Activated naive CD4-positive, alpha-beta T cell treated with anti-CD3 and anti-CD28 coated beads, Interleukin-2, amount 50 U/mL, for 16 hours (primary cell): Measurements from ENCODE around the gene SARM1.

Source experiments
- DNase-seq: peaks from one replicate; pipeline ENCODE4 v3.0.0-alpha.2; 2020

The SARM1 gene

DNA sequence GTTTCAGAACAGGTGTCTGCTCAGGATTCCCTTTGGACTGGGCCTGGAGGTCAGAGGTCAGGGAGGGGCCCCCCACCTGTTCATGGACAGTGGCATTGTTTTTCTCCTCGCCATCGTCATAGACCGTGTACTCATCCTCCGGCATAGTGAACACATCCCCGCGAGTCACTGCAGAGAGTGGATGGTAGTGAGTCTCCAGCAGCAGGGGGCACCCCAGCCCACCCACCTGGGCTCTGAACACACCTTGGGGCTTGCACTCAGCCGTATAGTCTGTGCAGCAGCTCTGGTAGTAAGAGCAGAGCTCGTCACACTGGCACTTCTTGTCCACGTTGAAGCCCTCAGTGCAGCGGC lies 1.8 kb upstream of the SARM1 start:
- DNase-seq = no peak

DNA sequence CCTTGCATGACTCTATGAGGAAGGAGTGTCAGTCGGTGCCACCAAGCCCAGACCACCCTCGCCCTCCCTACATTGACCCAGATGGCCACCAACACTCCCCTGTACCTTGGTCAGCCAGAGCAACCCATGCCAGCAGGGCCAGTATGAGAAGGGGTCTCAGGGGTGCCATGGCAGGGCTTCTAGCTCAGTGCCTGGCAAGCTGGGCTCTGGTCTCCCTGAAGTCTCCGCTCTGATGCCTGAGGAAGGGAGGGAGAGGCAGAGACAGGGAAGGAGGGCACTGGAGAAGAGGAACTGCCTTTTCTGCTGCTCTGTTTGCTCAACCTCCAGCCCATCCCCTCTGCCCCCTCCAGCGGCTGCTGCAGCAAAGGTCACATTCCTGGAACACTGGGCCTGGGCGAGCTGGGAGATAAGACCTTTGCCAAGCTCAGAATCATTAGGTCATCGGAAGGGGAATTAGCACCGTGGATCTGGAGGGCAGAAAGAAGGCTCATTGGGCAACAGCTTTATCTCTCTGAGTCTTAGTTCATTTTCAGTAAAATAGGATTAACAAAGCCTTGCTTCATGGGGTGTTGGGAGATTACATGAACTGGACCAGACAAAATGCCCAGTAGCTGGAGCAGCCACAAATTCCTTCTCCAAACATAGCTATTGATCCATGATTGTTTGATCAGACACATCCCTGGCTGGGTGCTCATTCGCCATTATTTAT lies 1.3 kb upstream of the SARM1 start, which contains the start of gene VTN:
TSS of gene VTN (minus strand) at position 273 of the 709 bp plus-strand sequence. CDS start at position 169, 104 bp downstream.
- no peak for DNase-seq

DNA sequence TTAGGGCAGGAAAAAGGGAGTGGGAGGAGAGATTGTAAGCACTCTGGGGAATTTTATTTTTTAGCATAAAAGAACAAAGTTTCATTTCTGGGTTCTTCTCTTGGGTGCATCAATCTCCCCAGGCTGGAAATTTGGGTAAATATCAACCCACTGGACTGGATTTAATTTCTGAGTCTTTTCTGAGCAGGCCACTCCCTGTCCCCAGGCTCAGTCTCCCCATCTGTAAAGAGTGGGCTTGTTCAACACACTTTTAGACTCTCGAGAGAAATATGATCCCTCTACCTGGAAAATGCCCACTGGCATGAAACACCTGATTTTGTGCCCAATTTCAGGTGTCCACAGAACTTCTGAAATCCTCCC lies 770 bp upstream of the SARM1 start:
- DNase-seq = no peak

DNA sequence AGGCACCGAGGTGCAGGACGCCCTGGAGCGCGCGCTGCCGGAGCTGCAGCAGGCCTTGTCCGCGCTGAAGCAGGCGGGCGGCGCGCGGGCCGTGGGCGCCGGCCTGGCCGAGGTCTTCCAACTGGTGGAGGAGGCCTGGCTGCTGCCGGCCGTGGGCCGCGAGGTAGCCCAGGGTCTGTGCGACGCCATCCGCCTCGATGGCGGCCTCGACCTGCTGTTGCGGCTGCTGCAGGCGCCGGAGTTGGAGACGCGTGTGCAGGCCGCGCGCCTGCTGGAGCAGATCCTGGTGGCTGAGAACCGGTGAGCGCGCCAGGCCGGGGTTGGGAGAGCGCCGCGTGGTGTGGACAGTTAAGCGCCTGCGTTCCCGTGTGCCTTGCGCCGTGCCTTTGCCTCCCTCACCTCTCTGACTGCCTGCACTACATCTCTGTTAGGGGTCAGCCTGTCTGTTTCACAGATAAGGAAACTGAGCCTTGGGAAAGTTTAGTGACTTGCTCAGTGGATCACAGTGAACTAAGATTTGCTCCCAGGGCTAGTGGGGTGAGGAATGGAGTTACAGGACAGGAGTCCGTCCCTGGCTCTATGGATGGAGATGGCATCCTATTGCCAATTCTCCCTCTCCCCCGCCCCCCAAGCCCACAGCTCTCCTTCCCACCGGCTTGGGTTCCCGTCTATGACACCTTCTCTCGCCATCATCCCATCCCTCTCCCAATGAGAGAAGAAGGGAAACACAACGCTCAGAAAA lies 880 bp downstream of the SARM1 start:
- peak; percentile 43 for DNase-seq

DNA sequence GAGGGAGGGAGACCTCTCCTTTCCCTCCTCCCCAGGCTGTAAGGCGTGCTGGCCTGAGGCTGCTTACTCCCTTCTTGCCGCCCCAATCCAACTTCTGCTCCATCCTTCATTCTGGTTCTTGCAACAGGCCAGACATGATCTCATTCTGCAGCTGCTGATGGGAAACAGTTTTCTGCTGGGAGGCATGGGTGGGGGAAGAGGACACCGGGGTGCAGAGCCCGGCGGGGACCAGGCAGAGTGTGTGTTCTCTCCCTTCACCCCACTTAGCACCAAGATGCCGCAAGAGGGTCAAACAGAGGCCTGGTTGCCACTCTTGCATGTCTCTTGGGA lies 1.4 kb downstream of the SARM1 start:
- DNase-seq = no peak

DNA sequence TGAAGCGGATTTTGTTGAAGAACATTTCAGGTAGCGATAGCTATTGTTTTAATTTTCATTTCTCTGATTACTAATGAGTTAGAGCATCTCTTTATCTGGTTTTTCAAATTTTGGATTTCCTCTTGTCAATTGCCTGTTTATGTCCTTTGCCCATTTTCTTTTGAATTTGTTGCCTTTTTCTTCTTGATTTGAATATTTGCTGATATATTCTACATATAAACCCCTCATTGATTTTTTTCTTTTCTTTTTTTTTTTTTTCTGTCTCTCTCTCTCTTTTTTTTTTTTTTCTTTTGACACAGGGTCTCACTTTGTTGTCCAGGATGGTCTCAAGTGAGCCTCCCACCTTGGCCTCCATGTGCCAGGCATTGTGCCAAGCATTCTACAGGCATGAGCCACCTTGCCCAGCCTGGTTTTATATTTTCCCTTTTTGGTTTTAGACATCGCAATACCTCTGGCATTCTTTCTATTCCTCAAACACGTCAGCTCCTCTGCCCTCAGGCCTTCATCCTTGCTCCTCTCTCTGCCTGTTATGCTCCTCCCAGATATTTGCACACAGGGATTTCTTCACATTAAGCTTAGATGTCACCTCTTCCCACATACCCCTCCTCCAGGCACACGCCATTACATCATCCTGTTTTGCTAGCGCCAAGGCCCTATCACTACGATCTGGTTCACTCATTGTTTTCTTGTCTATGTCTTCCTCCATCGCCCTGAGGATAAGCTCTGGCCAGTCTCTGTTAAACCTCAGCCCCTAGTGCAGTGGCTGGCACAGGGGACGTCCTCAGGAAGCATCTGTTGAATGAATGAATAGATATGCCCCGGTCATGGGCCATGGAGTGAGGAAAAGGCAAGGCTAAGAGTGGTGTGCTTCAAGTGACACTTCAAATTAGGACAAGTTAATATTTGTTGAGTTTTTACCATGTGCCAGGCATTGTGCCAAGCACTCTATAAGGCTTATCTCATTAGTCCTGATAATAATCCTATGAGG lies 8.6 kb downstream of the SARM1 start:
- DNase-seq = no peak

DNA sequence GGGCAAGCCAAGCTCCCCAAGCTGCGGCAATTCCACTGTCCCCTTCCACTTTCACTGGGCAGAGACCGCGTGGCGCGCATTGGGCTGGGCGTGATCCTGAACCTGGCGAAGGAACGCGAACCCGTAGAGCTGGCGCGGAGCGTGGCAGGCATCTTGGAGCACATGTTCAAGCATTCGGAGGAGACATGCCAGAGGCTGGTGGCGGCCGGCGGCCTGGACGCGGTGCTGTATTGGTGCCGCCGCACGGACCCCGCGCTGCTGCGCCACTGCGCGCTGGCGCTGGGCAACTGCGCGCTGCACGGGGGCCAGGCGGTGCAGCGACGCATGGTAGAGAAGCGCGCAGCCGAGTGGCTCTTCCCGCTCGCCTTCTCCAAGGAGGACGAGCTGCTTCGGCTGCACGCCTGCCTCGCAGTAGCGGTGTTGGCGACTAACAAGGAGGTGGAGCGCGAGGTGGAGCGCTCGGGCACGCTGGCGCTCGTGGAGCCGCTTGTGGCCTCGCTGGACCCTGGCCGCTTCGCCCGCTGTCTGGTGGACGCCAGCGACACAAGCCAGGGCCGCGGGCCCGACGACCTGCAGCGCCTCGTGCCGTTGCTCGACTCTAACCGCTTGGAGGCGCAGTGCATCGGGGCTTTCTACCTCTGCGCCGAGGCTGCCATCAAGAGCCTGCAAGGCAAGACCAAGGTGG lies 9.8 kb downstream of the SARM1 start:
- DNase-seq = peak; percentile 29

DNA sequence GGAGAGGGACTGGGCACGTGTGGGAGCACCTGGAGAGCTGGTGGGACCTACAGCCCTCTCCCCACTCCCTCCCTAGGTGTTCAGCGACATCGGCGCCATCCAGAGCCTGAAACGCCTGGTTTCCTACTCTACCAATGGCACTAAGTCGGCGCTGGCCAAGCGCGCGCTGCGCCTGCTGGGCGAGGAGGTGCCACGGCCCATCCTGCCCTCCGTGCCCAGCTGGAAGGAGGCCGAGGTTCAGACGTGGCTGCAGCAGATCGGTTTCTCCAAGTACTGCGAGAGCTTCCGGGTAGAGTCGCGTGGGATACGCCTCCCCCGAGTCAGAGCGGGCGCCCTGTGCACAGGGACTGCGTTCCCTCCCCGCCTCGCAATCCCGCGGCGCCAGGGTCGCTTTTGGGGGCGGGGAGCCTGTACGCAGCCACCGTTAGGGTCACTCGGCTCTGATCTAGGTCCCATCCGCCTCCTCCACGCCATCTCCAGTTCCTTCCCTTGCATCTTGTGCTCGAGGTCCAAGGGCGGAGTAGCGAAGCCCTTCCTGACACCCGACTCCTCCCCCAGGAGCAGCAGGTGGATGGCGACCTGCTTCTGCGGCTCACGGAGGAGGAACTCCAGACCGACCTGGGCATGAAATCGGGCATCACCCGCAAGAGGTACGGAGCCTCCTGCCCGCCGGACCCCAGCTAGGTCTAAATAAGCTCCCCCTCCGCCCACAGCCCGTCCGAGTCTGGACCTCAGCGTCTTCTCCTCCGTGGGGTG lies 13.0 kb downstream of the SARM1 start:
- peak; percentile 67 for DNase-seq

DNA sequence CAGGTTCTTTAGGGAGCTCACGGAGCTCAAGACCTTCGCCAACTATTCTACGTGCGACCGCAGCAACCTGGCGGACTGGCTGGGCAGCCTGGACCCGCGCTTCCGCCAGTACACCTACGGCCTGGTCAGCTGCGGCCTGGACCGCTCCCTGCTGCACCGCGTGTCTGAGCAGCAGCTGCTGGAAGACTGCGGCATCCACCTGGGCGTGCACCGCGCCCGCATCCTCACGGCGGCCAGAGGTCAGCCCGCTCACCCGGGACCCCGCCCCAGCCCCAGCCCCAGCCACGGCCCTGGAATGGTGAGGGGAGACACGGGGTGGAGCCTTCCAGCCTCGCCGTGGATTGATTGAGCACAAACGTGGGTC lies 13.5 kb downstream of the SARM1 start:
- no peak for DNase-seq

DNA sequence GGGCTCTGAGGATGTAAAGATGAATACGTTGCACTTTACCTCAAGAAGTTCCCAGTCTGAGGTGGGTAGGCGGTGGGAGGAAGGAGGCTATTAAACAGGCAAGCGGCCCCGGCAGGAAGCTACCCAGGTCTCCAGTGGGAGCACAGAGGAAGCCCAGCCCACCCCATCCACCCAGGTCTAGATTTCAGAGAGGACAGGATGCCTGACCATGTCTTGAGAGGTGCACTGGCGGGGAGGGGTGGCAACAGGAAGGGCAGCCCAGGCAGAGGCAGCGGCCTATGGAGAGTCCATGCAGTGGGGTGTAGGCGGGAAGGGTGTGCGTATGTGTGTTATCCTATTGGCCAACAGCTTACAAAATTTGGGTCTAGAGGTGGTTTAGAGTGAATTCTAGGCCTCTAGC lies 13.9 kb downstream of the SARM1 start:
- no peak for DNase-seq

DNA sequence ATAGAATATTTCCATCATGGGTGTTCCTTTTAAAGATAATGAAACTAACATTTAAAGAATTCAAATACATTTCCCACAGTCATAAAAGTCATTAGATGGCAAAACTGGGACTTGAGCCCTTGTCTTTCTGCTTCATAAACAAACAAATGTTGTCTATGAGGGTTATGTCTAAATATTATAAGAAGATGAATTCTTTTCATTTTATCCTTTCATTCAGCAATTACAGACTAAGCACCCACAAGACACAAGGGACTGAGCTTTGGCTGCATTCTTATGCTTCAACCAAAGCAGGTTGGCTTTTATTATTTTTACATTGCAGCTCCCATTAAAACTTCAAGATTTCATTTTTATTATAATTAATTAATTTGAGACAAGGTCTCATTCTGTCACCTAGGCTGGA lies 14.9 kb downstream of the SARM1 start:
- DNase-seq = no peak

DNA sequence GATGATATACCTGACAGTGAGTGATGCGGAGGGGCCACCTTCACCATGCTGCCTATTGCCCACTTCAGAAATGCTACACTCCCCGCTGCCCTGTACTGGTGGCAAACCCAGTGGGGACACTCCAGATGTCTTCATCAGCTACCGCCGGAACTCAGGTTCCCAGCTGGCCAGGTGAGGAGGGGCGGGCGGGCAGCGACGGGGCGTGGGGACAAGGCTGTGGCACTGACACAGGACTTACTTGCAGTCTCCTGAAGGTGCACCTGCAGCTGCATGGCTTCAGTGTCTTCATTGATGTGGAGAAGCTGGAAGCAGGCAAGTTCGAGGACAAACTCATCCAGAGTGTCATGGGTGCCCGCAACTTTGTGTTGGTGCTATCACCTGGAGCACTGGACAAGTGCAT lies 16.6 kb downstream of the SARM1 start:
- DNase-seq = no peak

DNA sequence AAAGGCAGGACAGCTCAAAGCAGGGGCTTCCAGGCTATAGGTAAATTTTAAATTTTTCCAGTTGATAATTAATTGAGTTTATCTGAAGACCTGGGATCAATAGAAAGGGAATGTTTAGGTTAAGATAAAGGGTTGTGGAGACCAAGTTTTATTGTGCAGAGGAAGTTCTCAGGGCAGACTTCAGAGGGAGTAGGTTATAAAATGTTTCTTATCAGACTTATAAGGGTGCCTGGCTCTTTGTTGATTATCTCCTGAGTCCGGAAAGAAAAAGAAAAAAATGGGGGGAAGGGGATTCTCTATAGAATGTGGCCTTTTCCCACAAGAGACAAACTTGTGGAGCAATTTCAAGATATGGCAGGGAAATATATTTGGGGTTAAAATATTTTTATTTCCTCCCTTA lies 18.6 kb downstream of the SARM1 start:
- no peak for DNase-seq

DNA sequence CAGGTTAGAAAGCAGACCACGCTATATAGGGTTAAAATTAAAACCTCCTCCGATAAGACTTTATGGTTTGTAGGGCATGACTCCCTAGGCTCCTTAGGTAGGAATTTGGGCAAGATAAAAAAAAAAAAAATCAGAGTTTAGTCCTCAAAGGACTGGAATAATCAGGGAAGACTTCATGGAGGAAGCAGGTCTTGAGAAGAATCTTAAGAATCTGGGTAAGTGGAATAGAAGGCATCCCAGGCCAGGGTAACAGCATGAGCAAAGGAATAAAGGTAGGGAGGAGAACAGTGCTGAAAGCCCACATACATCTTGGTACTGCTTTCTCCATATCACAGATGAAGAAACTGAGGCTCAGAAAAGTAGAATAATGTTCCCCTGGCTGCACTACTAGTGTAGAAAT lies 19.1 kb downstream of the SARM1 start:
- no peak for DNase-seq

DNA sequence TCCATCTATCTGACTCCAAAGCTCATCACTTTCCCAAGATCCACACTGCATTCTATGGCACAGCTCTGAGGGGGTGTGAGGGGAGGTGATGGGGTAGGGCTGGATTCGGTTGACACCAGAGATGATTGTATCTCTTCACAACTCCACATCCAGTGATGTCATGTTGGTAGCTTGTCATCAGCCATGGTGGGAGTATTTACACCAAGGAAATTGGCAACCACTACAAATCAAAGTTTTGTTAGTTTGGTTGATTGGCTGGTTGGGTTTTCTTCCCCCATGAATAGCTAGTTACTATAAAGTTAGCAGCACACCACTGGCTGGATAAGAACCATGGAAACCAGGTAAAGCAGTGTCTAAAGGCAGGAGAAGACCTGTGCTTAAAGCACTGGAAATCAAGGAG lies 19.5 kb downstream of the SARM1 start:
- DNase-seq = no peak

DNA sequence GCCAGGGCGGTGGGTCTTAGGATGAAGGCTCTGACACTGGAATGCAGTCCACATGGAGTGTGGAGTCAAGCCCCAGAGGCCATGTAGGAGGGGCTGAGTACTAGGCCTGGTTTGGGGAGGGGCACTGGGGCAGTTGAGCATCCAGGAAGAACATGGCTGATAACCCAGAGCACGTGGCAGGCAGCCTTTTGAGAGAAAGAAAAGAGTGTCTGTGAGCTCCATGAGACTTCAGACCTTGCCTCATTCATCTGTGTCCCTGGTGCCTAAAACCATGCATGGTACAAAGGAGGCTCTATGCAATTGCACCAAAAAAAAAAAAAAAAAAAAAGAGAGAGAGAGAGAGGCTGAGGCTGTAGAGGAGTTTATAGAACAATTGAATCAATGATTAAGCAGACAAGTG lies 19.9 kb downstream of the SARM1 start:
- no peak for DNase-seq

DNA sequence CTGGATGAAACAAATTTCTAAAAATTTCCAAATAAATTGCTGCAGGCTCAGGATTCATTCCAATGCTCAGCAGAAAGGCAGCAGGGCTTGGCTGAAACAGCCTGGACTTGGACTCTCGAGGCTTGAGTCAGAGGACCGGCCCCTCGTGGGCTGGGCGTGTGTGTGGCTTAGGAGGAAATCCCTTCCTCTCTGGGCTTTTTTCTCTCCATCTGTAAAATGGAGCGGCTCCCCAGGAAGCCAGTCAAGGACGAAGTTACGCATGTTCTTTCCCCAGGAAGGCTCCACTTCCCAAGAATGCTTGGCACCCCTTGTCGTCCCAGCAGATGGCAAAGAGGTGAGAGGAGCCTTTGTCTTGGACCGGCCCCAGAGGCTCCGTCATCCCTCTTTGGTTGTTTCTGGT lies 21.0 kb downstream of the SARM1 start:
- no peak for DNase-seq

DNA sequence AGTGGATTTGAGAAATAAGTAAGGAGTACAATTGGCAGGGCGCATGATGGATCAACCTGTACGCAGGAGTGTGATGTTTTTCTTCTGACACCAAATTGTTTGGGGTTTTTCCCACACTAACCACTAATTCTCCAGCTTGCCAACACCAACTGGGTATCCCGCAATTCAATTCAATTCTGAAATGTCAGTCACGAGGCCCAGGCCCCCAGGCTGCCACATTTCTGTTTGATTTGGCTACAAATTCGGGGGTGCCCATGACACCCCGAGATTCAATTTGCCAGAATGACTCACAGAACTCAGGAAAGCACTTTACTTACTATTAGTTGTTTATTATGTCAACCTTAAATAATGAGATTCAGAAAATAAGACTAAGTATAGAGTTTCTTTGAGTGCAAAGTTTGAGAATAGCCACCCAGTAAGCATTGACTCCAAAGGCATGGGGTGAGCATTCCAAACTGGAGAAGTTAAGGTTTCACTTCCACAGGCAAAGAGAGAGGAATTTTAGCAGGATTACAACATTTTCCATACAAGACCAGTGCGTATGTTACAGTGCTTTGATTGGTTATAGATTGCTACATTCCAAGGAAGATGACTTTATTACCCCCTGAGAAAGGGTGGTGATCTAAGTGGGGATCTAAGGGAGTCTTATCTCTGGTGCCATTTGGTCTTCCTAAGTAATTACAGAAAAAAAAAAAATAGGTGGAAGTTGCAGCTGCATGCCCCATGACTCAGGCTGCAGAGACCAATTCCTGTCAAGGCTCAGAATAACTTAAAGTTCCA lies 23.0 kb downstream of the SARM1 start:
- DNase-seq = no peak

DNA sequence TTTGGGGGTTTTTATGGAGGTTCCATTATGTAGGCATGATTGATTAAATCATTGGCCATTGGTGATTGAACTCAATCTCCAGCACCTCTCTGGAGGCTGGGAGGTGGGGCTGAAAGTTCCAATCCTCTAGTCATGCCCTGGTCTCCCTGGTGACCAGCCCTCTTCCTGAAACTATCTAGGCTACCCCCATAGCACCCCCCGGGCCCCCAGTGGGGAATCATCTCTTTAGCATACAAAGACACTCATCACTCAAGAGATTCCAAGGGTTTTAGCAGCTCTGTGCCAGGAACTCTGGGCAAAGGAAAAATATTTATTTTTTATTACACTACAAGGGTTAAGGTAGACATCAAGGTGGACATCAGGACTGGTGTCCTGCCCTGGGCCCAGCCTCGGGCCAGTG lies 23.9 kb downstream of the SARM1 start:
- DNase-seq = no peak

DNA sequence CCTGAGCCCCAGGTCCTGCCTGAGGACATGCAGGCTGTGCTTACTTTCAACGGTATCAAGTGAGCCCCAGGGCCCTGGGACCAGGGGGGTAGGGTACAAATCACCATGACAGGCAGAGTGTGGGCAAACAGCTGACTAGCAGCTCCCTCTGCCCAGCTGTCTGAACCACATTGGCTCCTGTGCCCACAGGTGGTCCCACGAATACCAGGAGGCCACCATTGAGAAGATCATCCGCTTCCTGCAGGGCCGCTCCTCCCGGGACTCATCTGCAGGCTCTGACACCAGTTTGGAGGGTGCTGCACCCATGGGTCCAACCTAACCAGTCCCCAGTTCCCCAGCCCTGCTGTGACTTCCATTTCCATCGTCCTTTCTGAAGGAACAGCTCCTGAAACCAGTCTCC lies 24.5 kb downstream of the SARM1 start:
- no peak for DNase-seq

DNA sequence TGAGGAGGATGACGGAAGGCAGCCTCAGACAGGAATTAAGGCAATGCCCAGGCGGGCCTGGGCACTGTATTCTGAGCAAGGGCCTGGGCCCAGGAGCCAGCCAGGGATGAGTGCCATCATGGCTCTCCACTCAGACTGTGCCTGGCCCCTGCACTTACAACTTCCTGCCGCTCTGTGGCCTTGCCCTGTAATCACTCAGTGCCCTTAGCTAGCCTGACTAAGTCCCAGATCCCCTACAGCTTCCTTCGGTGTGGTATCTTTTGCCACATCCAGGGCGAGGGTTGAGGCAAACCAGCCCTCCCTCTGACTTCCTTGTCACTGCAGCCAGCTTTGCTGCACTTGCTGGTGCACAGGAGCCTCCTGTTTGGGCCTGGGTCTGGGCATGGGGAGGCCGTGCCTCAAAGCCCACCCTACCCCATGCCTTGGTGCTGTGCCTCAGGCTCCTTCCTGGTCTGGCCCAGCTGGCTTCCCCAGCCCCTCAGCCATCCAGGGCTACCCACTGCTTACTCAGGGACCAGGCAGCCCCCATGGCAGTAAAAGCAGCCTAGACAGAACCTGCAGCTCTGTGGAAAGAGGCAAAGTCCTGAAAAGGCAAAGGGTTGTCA lies 25.2 kb downstream of the SARM1 start:
- no peak for DNase-seq
